Suprapubic skin (tissue), 4 donors: ENCODE results near the gene PCNX1. TPM values are rescaled to one million over a fixed set of nuclear protein-coding genes. Genes with fewer than 3 reads are reported as not detected.

Experiments
- DNase-seq, 2 donors: peaks; one replicate each; pipeline ENCODE4 v3.0.0-alpha.2; 2019; ENCODE audit warnings: low spot score in 2 of 2
- H3K27ac ChIP-seq: fragments of 200-600 bp; sonication (generic); one replicate; pipeline ENCODE4 v1.5.1; 2019
- H3K27me3 ChIP-seq: fragments of 200-600 bp; sonication (generic); one replicate; pipeline ENCODE4 v1.5.1; 2019
- H3K36me3 ChIP-seq: fragments of 200-600 bp; sonication (generic); one replicate; pipeline ENCODE4 v1.5.1; 2019
- H3K4me1 ChIP-seq: fragments of 200-600 bp; sonication (generic); one replicate; pipeline ENCODE4 v1.5.1; 2019
- H3K4me3 ChIP-seq: fragments of 200-600 bp; sonication (generic); one replicate; pipeline ENCODE4 v1.5.1; 2019; ENCODE audit warnings: mild to moderate bottlenecking
- H3K9me3 ChIP-seq: fragments of 200-600 bp; sonication (generic); one replicate; pipeline ENCODE4 v1.5.1; 2019
- EP300 ChIP-seq: sonication (generic); formaldehyde crosslinking; IDR thresholded peaks from one replicate; pipeline ENCODE4 v1.6.1; 2017; ENCODE audit warnings: antibody characterized with exemption
- POLR2A ChIP-seq, 2 donors: fragments of 450-650 bp; IDR thresholded peaks; one replicate each; pipeline ENCODE4 v1.6.1; 2017; ENCODE audit warnings: antibody characterized with exemption in 2 of 2, mild to moderate bottlenecking in 2 of 2, moderate library complexity in 2 of 2
- POLR2AphosphoS5 ChIP-seq, 3 donors: sonication (generic); formaldehyde crosslinking; IDR thresholded peaks; one replicate each; pipeline ENCODE4 v1.6.1; 2017; ENCODE audit warnings: antibody characterized with exemption in 3 of 3
- WGBS: methylation state at CpG from one replicate; pipeline ENCODE4 v1.1.5; 2018; 5-methylcytosine and 5-hydroxymethylcytosine counted together
- total RNA-seq, 4 donors: library from RNA; depleted of rRNA; stranded (reverse); fragments of >200 nt; gene quantifications; one replicate each; pipeline ENCODE4 v1.1.0, GENCODE V29; 2016
- TF ChIP-seq, protein P1 (sequence below), 2 donors: fragments of 200-600 bp in 1 of 2; fragments of 450-650 bp in 1 of 2; sonication (generic) in 1 of 2; IDR thresholded peaks; one replicate each; pipeline ENCODE4 v1.5.1; 2016 to 2019; ENCODE audit warnings: antibody characterized with exemption in 2 of 2, mild to moderate bottlenecking in 1 of 2, moderate library complexity in 1 of 2

The PCNX1 gene
- total RNA-seq, 4 donors from 2014 or later = 22.0 to 95.4 (median 29.7) TPM

DNA sequence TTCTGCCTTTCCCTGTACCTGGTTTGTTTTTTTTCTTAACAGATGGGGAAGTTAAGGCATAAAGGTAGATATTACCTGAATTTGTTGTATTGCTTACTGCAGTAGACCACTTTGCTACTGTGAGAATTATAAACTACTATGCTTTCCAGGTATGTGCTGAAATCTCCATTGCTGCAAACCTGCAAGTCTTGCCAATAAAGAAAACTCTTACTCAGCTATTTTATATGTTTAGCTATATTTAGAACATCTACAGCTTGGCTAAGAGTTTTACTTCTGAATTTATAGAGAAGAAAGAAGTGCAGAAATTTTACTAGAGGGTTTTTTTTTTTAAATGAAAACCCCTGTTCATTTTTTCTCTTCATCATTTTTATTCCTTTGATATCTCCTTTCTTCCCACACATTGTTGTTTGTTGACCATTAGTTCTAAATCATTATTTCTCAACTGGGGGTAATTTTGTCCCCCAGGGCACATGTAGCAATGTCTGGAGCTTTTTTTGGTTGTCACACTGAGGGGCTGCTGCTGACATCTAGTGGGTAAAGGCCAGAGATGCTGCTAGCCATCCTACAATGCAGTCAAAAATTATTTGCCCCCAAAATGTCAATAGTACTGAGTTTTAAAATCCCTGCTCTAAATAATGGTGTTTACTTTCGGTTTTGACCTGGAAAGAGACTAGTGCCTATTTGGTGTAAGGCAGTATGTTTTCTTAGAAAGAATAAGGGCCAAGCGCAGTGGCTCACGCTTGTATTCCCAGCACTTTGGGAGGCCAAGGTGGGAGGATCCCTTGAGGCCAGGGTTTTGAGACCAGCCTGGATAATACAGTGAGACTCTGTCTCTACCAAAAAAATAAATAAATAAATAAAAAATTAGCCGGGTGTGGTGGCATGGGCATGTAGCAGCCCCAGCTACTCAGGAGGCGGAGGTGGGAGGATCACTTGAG, 48.6 kb downstream of the PCNX1 start:
- no peak for TF ChIP-seq POLR2AphosphoS5 (IDR thresholded peaks at IDR 0.05)
- TF ChIP-seq, protein P1, sequence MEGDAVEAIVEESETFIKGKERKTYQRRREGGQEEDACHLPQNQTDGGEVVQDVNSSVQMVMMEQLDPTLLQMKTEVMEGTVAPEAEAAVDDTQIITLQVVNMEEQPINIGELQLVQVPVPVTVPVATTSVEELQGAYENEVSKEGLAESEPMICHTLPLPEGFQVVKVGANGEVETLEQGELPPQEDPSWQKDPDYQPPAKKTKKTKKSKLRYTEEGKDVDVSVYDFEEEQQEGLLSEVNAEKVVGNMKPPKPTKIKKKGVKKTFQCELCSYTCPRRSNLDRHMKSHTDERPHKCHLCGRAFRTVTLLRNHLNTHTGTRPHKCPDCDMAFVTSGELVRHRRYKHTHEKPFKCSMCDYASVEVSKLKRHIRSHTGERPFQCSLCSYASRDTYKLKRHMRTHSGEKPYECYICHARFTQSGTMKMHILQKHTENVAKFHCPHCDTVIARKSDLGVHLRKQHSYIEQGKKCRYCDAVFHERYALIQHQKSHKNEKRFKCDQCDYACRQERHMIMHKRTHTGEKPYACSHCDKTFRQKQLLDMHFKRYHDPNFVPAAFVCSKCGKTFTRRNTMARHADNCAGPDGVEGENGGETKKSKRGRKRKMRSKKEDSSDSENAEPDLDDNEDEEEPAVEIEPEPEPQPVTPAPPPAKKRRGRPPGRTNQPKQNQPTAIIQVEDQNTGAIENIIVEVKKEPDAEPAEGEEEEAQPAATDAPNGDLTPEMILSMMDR (IDR thresholded peaks at IDR 0.05) = peak; percentile 39 to 54
- Histone ChIP-seq H3K36me3 (peaks cover 3% of the 10 kb centered on the region), H3K4me3 (no peak overlapping the region), H3K27ac (no peak overlapping the region), H3K4me1 (peaks cover 5% of the 10 kb centered on the region), H3K27me3 (no peaks in the 10 kb centered on the region), H3K9me3 (no peaks in the 10 kb centered on the region)
- 81% methylated on average over 5 of the region's 5 CpGs for WGBS
- DNase-seq = no peak

DNA sequence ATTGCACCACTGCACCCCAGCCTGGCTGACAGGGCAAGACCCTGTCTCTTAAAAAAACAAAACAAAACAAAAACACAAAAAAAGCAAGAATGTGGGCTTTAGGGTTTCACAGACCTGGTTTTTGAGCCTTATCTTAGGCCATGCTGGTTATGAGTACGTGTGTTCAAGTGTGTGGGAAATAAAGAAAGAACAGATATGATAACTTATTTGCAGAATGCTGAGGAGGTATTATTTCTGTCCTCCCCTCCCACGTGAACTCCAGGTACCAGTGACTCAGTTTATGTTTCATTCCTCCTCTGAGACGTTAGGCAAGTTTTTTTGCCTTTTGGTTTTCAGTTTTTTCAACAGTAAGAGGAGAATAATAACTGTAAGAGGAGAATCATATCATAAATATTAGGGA, 49.3 kb downstream of the PCNX1 start:
- Histone ChIP-seq H3K27ac (no peak overlapping the region), H3K36me3 (peaks cover 1% of the 10 kb centered on the region), H3K4me3 (no peak overlapping the region), H3K4me1 (peaks cover 5% of the 10 kb centered on the region), H3K9me3 (no peaks in the 10 kb centered on the region), H3K27me3 (no peaks in the 10 kb centered on the region)
- 88% methylated on average over 3 of the region's 3 CpGs for WGBS
- TF ChIP-seq EP300 (no peak), POLR2A (IDR thresholded peaks at IDR 0.05) (no peak), POLR2AphosphoS5 (IDR thresholded peaks at IDR 0.05) (no peak)
- TF ChIP-seq, protein P1 (IDR thresholded peaks at IDR 0.05) = no peak
- no peak for DNase-seq

DNA sequence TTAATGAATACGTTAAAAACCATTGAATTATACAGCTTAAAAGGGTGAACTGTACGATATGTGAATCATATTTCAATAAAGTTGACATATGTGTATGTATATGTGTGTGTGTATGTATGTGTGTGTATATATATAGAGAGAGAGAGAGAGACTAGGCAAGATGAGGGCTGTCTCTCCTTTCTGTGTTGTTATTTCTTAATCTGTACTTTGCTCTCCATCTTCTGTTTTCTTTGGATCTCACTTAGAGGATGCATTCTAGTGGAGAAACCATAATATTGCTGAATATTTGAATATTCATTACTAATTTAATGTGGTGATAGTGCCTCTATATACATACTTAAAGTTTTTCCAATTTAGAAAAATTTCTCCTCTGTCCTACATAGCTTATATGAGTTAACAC, 50.5 kb downstream of the PCNX1 start:
- no peak for TF ChIP-seq POLR2A (IDR thresholded peaks at IDR 0.05)
- no peak for TF ChIP-seq EP300
- TF ChIP-seq POLR2AphosphoS5 (IDR thresholded peaks at IDR 0.05) = no peak
- H3K9me3 ChIP-seq = no peaks in the 10 kb centered on the region
- 96% methylated on average over 2 of the region's 2 CpGs for WGBS
- peaks cover 5% of the 10 kb centered on the region for H3K4me1 ChIP-seq
- no peaks in the 10 kb centered on the region for H3K27me3 ChIP-seq
- no peak overlapping the region for H3K27ac ChIP-seq
- H3K36me3 ChIP-seq = peaks cover 1% of the 10 kb centered on the region
- no peak overlapping the region for H3K4me3 ChIP-seq
- DNase-seq = no peak

DNA sequence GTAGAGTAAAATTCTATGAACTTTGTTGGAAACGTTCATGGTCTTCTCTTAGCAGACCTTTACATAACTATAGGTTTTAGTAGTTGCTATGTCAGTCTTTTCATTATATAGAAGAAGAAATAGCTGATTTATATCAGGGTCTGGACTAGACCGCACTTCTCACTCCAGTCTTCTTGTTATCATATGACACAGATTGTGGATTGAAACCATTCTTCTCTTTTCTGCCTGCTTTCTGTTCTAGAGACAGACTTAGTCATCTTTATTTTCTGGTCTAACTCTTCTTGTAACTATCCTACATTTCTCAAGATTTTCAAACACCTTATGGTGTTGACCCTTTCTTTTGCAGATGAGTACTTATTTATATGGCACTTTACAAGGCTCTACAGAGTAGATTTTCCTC, 55.7 kb downstream of the PCNX1 start:
- no peaks in the 10 kb centered on the region for H3K27me3 ChIP-seq
- H3K4me3 ChIP-seq = no peak overlapping the region
- H3K4me1 ChIP-seq = no peaks in the 10 kb centered on the region
- 86% methylated on average over 2 of the region's 2 CpGs for WGBS
- no peak overlapping the region for H3K27ac ChIP-seq
- peaks cover 5% of the 10 kb centered on the region for H3K36me3 ChIP-seq
- no peak for TF ChIP-seq POLR2A (IDR thresholded peaks at IDR 0.05)
- no peak for TF ChIP-seq POLR2AphosphoS5 (IDR thresholded peaks at IDR 0.05)
- TF ChIP-seq EP300 = no peak
- no peak for DNase-seq
- no peaks in the 10 kb centered on the region for H3K9me3 ChIP-seq

DNA sequence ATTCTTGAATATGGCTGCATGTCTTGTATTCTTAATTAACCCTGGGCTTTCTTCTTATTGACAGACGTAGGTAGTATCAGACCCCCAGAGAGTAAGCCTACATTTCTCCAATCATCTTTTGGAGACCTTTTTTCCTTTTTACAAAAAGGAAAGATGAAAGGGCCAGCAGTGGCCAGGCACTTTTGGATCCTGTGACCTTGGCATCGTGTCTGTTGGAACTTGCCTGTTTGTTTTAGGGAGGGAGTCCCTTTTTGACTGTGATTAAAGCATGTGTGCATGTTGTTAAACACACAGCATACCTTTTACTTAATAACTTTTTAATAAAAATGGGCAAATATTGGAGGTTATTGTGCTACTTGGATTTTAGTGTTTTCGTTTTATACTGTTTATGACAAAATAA, 57.2 kb downstream of the PCNX1 start:
- no peak overlapping the region for H3K4me3 ChIP-seq
- no peak overlapping the region for H3K27ac ChIP-seq
- H3K36me3 ChIP-seq = peaks cover 5% of the 10 kb centered on the region
- WGBS = 91% methylated on average over 3 of the region's 3 CpGs
- no peaks in the 10 kb centered on the region for H3K27me3 ChIP-seq
- DNase-seq = no peak
- TF ChIP-seq EP300 = no peak
- no peak for TF ChIP-seq POLR2AphosphoS5 (IDR thresholded peaks at IDR 0.05)
- H3K9me3 ChIP-seq = no peaks in the 10 kb centered on the region
- H3K4me1 ChIP-seq = no peaks in the 10 kb centered on the region

DNA sequence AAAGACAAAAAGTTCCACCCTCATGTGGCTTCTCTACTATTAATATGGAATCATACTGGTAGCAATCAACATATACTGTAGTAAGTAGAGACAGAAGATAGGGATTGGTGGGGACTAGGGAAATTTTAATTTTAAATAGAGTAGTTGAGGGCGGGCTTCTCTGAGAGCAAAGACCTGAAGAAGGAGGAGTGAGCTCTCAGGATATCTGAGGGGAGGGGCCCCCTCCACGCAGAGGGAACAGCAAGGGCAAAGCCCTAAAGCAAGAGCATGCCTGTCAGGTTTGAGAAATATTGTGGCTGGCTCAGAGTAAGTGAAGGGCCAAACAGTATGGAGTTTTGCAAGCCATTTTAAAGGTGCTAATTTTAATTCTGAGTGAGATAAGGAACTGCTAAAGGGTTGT, 64.3 kb downstream of the PCNX1 start:
- DNase-seq = no peak
- Histone ChIP-seq H3K27me3 (no peaks in the 10 kb centered on the region), H3K9me3 (no peaks in the 10 kb centered on the region), H3K4me1 (peaks cover 3% of the 10 kb centered on the region), H3K4me3 (no peak overlapping the region), H3K36me3 (peaks cover 13% of the 10 kb centered on the region), H3K27ac (no peak overlapping the region)
- TF ChIP-seq EP300 = no peak
- TF ChIP-seq POLR2A (IDR thresholded peaks at IDR 0.05) = no peak
- TF ChIP-seq, protein P1 (IDR thresholded peaks at IDR 0.05) = no peak
- no peak for TF ChIP-seq POLR2AphosphoS5 (IDR thresholded peaks at IDR 0.05)
- WGBS = 57% methylated on average over 2 of the region's 2 CpGs
